SIG-M5 treated with dmso at 0.1 percent for 504 hours (cell line): Measurements from ENCODE around the gene ASMT.
"Not testable (repeated sequence)": the region's sequence is repeated elsewhere in the genome, so short reads cannot be mapped to it uniquely, and the experiment has no call there.

Experiments used
- DNase-seq: peaks from one replicate; lab custom pipeline; 2025; ENCODE audit not compliant: unreplicated experiment; lab: John Stamatoyannopoulos, UW

ASMT gene

GRCh38 chrX:1614927-1615326 lies at the start of gene ASMT:
Gene ASMT (plus strand): TSS chrX:1615059. CDS start chrX:1615200, 141 bp downstream.
- no peak for DNase-seq

GRCh38 chrX:1574181-1574580 lies 40.7 kb upstream of the ASMT start:
- not testable (repeated sequence) for DNase-seq

- DNase-seq, result no peak
Observed at GRCh38 chrX:1576201-1576992, 38.5 kb upstream of the ASMT start.

- DNase-seq, result no peak
Observed at GRCh38 chrX:1577845-1578244, 37.0 kb upstream of the ASMT start.

GRCh38 chrX:1578511-1579173 lies 36.2 kb upstream of the ASMT start:
- no peak for DNase-seq

GRCh38 chrX:1581132-1581531 lies 33.7 kb upstream of the ASMT start:
- DNase-seq, result peak; percentile 64

- peak; percentile 26 for DNase-seq
Observed at GRCh38 chrX:1582686-1583437, 32.0 kb upstream of the ASMT start.

GRCh38 chrX:1584237-1585011 lies 30.4 kb upstream of the ASMT start:
- no peak for DNase-seq

GRCh38 chrX:1587161-1587560 lies 27.7 kb upstream of the ASMT start:
- no peak for DNase-seq

- DNase-seq, result no peak
Observed at GRCh38 chrX:1589356-1590130, 25.3 kb upstream of the ASMT start.

- peak; percentile 80 for DNase-seq
Observed at GRCh38 chrX:1591102-1591862, 23.6 kb upstream of the ASMT start, which contains the start of gene AKAP17A. Gene AKAP17A (plus strand): TSS chrX:1591604. CDS start chrX:1593463, 1,859 bp downstream.

- DNase-seq, result no peak
Observed at GRCh38 chrX:1591863-1592469, 22.9 kb upstream of the ASMT start.

GRCh38 chrX:1592470-1593142 lies 22.3 kb upstream of the ASMT start:
- peak; percentile 8 for DNase-seq

GRCh38 chrX:1593286-1594271 lies 21.3 kb upstream of the ASMT start:
- no peak for DNase-seq

GRCh38 chrX:1595711-1596060 lies 19.2 kb upstream of the ASMT start:
- DNase-seq, result no peak

GRCh38 chrX:1596676-1597344 lies 18.0 kb upstream of the ASMT start:
- no peak for DNase-seq
